ENCODE measurements around the gene RBM19. TPM values are rescaled to one million over a fixed set of nuclear protein-coding genes. Genes with fewer than 3 reads are reported as not detected.

The RBM19 gene
- total RNA-seq, 1 donor from 2014 or later: 33.6 TPM

DNA sequence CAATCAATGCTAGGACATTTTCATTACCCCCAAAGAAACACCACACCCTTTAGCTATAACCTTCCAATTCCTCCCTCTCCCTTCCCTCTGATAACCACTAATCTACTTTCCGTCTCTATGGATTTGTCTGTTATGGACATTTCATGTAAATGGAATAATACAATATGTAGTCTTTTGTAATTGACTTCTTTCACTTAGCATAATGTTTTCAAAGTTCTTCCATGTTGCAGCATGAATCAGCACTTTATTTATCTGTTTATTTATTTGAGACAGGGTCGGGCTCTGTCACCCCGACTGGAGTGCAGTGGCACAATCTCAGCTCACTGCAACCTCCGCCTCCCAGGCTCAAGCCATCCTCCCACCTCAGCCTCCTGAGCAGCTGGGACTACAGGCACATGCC lies 1.2 kb upstream of the RBM19 start:
- H3K36me3 ChIP-seq: peaks cover 9% of the 10 kb centered on the region
- TF ChIP-seq CTCF (IDR thresholded peaks at IDR 0.05): no peak
- no peaks in the 10 kb centered on the region for H3K27me3 ChIP-seq (ENCODE audit: low read depth)
- no peaks in the 10 kb centered on the region for H3K9me3 ChIP-seq
- H3K27ac ChIP-seq: no peak overlapping the region
- intact Hi-C loops (cut with DNase I): no loop called here
- H3K4me1 ChIP-seq: peaks cover 19% of the 10 kb centered on the region
- H3K4me3 ChIP-seq: no peak overlapping the region
- ATAC-seq: no peak
- no peak for DNase-seq

DNA sequence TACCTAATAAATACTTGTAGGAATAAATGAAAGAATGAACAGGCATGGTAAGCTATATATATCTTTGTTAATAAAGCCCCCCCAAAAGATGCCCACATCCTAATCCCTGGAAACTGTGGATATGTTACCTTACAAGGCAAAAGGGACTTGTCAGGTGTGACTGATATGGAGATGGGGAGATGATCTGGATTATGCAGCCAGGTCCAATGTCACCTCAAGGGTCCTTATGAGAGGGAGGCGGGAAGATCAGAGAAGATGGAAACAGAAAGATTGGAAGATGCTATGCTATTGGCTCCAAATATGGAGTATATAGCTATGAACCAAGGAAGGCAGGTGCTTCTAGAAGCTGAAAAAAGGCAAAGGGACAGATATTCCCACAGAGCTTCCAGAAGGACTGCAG lies 3.4 kb downstream of the RBM19 start:
- no peak for TF ChIP-seq CTCF (IDR thresholded peaks at IDR 0.05)
- intact Hi-C loops (cut with DNase I): no loop called here
- no peaks in the 10 kb centered on the region for H3K9me3 ChIP-seq
- ATAC-seq: no peak
- no peaks in the 10 kb centered on the region for H3K27me3 ChIP-seq (ENCODE audit: low read depth)
- H3K4me3 ChIP-seq: no peak overlapping the region
- H3K36me3 ChIP-seq: peaks cover 55% of the 10 kb centered on the region
- H3K4me1 ChIP-seq: peaks cover 19% of the 10 kb centered on the region
- no peak overlapping the region for H3K27ac ChIP-seq
- no peak for DNase-seq

- Histone ChIP-seq H3K27ac (no peak overlapping the region), H3K4me1 (peaks cover 17% of the 10 kb centered on the region), H3K9me3 (no peaks in the 10 kb centered on the region), H3K27me3 (ENCODE audit: low read depth) (no peaks in the 10 kb centered on the region), H3K4me3 (no peak overlapping the region), H3K36me3 (peaks cover 61% of the 10 kb centered on the region)
- intact Hi-C loops (cut with DNase I): no loop called here
- DNase-seq: no peak
- no peak for ATAC-seq
- no peak for TF ChIP-seq CTCF (IDR thresholded peaks at IDR 0.05)
Observed at GRCh38 chr12:113961921-113962710, 4.0 kb downstream of the RBM19 start.

DNA sequence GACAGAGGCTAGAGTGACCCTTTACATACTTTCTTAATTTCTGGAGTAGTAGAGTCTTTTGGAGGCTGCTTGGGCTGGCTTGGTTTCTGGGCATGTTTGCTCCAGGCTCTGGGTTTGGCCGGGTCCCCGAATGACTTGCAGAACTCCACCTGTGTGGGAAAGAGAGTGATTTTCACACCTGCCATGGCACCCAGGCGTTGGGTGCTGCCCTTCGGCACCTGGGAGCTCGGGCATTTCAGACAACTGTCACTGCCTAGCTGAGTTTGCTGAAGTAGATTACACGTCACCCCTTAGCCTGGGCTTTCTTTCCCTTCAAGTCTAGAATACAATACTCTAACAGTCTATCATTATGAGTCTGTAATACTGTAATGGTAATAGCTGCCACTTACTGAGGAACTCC lies 6.1 kb downstream of the RBM19 start:
- no peak for ATAC-seq
- intact Hi-C loops (cut with DNase I): no loop called here
- Histone ChIP-seq H3K27ac (no peak overlapping the region), H3K4me1 (peaks cover 4% of the 10 kb centered on the region), H3K27me3 (ENCODE audit: low read depth) (no peaks in the 10 kb centered on the region), H3K36me3 (peaks cover 82% of the 10 kb centered on the region), H3K4me3 (no peak overlapping the region), H3K9me3 (no peaks in the 10 kb centered on the region)
- DNase-seq: no peak
- no peak for TF ChIP-seq CTCF (IDR thresholded peaks at IDR 0.05)

GRCh38 chr12:113959096-113959495 lies 7.0 kb downstream of the RBM19 start:
- peaks cover 92% of the 10 kb centered on the region for H3K36me3 ChIP-seq

More at GRCh38 chr12:113959096-113959495, 7.0 kb downstream of the RBM19 start:
- ATAC-seq (no peak), DNase-seq (no peak)
- Histone ChIP-seq H3K9me3 (no peaks in the 10 kb centered on the region), H3K27ac (no peak overlapping the region), H3K4me3 (no peak overlapping the region), H3K27me3 (ENCODE audit: low read depth) (no peaks in the 10 kb centered on the region), H3K4me1 (no peaks in the 10 kb centered on the region)
- intact Hi-C loops (cut with DNase I): no loop called here
- no peak for TF ChIP-seq CTCF (IDR thresholded peaks at IDR 0.05)
